ENCODE measurements around the gene ILF3.

The ILF3 gene

DNA sequence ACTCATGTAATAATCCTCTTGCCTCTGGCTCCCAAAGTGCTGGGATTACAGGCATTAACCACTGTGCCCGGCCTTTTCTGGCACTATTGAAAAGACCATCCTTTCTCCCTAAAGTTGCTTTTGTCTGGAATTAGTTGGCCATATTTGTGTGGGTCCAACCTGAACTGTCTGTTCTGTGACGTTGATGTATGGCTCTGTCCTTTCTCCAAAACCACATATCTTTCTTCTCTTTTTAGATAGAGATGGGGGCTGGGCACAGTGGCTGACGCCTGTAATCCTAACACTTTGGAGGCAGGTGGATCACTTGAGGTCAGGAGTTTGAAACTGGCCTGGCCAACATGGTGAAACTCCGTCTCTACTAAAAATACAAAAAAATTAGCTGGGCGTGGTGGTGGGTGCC lies 81.6 kb downstream of the ILF3 start:
- Histone ChIP-seq H3K36me3 (ENCODE audit: insufficient read depth, low read length) (no peaks in the 10 kb centered on the region), H3K79me2 (ENCODE audit: control insufficient read depth, insufficient read depth, low read length, unreplicated experiment) (peaks cover 52% of the 10 kb centered on the region), H3K4me3 (ENCODE audit: low read depth, low read length) (no peak overlapping the region), H3K4me1 (ENCODE audit: control insufficient read depth, insufficient read depth, low read length, unreplicated experiment) (no peaks in the 10 kb centered on the region), H3K27ac (ENCODE audit: low read depth, low read length) (no peak overlapping the region), H2AFZ (ENCODE audit: low read length, unreplicated experiment) (no peak overlapping the region), H3K27me3 (ENCODE audit: insufficient read depth, low read length) (no peaks in the 10 kb centered on the region)

DNA sequence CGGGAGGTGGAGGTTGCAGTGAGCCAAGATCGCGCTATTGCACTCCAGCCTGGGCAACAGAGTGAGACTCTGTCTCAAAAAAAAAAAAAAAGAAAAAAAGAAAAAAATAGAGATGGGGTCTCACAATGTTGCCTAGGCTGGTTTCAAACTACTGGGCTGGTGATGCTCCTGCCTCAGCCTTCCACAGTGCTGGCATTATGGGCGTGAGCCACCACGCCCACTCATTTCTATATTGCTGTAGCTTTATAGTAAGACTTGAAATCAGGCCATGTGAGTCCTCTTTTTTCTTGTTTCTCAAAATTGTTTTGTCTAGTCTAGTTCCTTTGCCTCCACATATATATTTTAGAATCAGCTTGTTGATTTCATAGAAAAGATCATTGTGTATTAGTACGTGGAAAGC lies 82.0 kb downstream of the ILF3 start:
- H3K27ac ChIP-seq (ENCODE audit: low read depth, low read length) = no peak overlapping the region
- H3K36me3 ChIP-seq (ENCODE audit: insufficient read depth, low read length) = no peaks in the 10 kb centered on the region
- no peak overlapping the region for H3K4me3 ChIP-seq (ENCODE audit: low read depth, low read length)
- H3K4me1 ChIP-seq (ENCODE audit: control insufficient read depth, insufficient read depth, low read length, unreplicated experiment) = no peaks in the 10 kb centered on the region
- peaks cover 53% of the 10 kb centered on the region for H3K79me2 ChIP-seq (ENCODE audit: control insufficient read depth, insufficient read depth, low read length, unreplicated experiment)
- H2AFZ ChIP-seq (ENCODE audit: low read length, unreplicated experiment) = no peak overlapping the region
- no peaks in the 10 kb centered on the region for H3K27me3 ChIP-seq (ENCODE audit: insufficient read depth, low read length)

DNA sequence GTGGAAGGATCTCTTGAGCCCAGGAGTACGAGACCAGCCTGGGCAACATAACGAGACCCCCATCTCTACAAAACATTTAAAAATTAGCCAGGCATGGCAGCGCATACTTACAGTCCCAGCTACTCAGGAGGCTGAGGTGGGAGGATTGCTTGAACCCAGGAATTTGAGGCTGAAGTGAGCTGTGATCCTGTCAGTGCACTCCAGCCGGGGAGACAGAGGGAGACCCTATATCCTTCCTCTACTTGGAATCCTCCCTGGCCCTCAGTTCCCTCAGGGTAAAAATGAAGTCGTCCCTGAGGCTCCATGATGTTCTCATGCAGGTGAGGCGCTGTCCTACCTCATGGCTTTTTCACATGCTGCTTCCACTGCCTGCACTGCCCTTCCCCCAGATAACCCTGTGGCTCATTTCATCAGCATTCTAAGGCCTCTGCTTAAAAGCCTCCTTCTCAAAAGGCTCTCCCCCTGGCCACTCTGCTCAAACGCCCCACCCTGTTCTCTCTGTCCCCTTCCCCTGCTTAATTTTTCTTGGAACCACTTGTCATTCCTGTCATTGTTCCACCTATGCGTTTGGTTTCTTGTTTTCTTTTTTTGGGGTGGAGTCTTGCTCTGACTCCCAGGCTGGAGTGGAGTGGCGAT lies 82.9 kb downstream of the ILF3 start:
- Histone ChIP-seq H3K4me3 (ENCODE audit: low read depth, low read length) (no peak overlapping the region), H3K36me3 (ENCODE audit: insufficient read depth, low read length) (no peaks in the 10 kb centered on the region), H3K4me1 (ENCODE audit: control insufficient read depth, insufficient read depth, low read length, unreplicated experiment) (no peaks in the 10 kb centered on the region), H2AFZ (ENCODE audit: low read length, unreplicated experiment) (no peak overlapping the region), H3K79me2 (ENCODE audit: control insufficient read depth, insufficient read depth, low read length, unreplicated experiment) (peaks cover 55% of the 10 kb centered on the region), H3K27me3 (ENCODE audit: insufficient read depth, low read length) (no peaks in the 10 kb centered on the region), H3K27ac (ENCODE audit: low read depth, low read length) (no peak overlapping the region)

DNA sequence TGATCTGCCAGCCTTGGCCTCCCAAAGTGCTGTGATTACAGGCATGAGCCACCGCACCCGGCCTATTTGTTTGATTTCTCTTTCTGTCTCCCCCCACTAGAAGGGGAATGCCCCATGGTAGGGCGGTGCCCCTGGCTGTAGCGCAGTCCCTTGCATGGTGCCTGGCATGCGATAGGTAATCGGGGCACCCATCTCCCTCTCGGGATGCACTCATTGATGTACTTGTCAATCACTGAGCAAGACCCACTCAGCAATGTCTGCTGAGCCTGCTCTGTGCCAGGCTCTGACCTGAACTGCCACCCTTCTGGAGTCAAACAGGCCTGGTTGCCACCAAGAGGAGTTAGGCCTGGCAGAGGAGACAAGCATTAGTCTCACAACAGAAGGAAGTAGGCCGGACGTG lies 83.6 kb downstream of the ILF3 start:
- Histone ChIP-seq H3K4me3 (ENCODE audit: low read depth, low read length) (no peak overlapping the region), H2AFZ (ENCODE audit: low read length, unreplicated experiment) (no peak overlapping the region), H3K27me3 (ENCODE audit: insufficient read depth, low read length) (no peaks in the 10 kb centered on the region), H3K79me2 (ENCODE audit: control insufficient read depth, insufficient read depth, low read length, unreplicated experiment) (peaks cover 61% of the 10 kb centered on the region), H3K27ac (ENCODE audit: low read depth, low read length) (no peak overlapping the region), H3K4me1 (ENCODE audit: control insufficient read depth, insufficient read depth, low read length, unreplicated experiment) (no peaks in the 10 kb centered on the region), H3K36me3 (ENCODE audit: insufficient read depth, low read length) (no peaks in the 10 kb centered on the region)

DNA sequence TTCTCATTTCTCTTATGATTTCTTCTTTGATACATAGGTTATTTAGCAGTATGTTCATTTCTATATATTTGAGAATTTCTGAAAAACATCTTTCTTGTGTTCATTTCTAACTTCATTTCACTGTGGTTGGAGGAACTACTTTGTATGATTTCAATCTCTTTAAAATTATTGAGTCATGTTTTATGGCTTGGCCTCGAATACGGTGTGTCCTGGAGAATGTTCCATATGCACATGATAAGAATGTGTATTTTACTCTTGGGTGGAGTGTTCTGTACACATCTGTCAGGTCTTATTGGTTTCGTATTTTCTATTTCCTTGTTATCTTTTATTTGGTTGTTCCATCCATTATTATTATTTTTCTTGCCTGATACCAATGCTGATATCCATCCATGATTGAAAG lies 86.7 kb downstream of the ILF3 start:
- H3K27ac ChIP-seq (ENCODE audit: low read depth, low read length) = no peak overlapping the region
- no peak overlapping the region for H3K4me3 ChIP-seq (ENCODE audit: low read depth, low read length)
- no peaks in the 10 kb centered on the region for H3K36me3 ChIP-seq (ENCODE audit: insufficient read depth, low read length)
- no peaks in the 10 kb centered on the region for H3K27me3 ChIP-seq (ENCODE audit: insufficient read depth, low read length)
- peaks cover 67% of the 10 kb centered on the region for H3K79me2 ChIP-seq (ENCODE audit: control insufficient read depth, insufficient read depth, low read length, unreplicated experiment)
- H2AFZ ChIP-seq (ENCODE audit: low read length, unreplicated experiment) = no peak overlapping the region
- H3K4me1 ChIP-seq (ENCODE audit: control insufficient read depth, insufficient read depth, low read length, unreplicated experiment) = no peaks in the 10 kb centered on the region

Data from ACC112 (cell line).